ENCODE data around the gene GSTO1.

Gene GSTO1

GRCh38 chr10:104277785-104278184 lies 23.1 kb downstream of the GSTO1 start:
- DNase-seq, result no peak

DNA sequence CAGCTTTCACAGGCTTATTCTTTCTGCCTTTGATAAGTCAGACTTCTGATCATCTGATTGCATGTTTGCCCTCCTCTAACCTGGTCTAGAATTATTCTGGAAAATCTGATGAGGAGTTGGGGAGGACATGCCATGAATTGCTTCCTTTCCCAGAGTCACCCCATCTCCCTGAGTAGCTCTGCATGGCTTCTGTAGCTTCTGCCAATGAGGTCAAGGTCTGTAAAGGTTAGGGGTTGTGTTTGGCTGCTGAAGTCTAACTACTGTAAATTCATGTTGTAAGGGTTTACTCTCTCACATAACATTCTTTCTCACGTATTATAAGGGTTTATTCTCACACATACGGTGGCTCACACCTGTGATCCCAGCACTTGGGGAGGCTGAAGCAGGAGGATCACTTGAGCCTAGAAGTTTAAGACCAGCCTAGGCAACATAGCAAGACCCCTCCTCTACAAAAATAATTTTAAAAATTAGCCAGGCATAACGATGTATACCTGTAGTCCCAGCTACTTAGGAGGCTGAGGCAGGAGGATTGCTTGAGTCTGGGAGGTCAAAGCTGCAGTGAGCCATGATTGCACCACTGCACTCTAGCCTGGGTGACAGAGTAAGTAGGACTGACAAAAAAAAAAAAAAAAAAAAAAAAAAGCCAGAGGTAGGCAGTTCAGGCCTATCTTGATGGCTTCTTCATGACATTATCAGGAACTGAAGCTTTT lies 25.0 kb downstream of the GSTO1 start:
- DNase-seq, result no peak

- no peak for DNase-seq
Measured at GRCh38 chr10:104281694-104282093, 27.0 kb downstream of the GSTO1 start.

DNA sequence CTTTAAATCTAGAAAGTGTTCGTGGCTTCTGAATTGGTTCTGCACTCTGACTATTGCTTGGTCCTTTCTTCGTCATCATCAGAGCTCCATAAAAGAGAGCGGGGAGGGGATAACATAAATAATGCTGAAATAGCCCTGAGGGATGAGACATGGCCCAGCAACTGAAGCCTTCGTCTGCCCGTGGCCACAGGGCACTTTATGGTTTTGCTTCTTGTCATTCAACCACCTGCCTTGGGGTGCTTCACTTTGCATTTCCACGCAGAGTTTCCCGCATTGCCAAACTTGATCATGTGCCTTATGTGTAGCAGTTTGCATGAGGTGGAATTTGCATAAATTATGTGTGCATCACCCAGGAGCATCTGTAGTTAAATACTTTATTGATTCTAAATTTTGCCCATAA lies 30.2 kb downstream of the GSTO1 start:
- DNase-seq, result no peak

- DNase-seq, result no peak
Measured at GRCh38 chr10:104286939-104287338, 32.2 kb downstream of the GSTO1 start.

GRCh38 chr10:104288355-104288754 lies 33.7 kb downstream of the GSTO1 start:
- peak; percentile 47 for DNase-seq

DNA sequence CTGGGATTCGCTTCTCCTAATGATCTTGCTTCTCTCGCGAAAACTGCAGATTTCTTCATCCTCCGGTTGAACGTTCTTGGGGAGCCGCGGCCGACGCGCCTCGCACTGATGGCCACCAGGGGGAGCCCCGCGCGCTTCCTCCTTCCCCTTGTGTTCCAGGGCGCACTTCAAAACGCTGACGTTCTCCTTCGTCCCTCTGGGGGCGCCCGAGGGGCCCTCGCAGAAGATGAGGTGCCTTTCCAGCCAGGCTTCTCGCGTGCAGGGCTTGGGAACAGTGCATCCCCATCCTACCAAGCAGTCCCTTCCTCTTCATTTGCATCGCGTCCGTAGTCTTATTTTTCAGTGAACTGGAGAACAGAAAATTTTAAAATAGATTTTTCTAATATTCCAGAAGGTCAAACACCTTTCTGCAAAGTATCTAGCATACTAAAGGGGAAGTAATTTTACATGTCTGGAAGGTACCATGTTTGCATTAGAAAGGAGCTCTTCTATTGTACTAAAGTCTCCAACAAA lies 36.8 kb downstream of the GSTO1 start:
- DNase-seq, result peak; percentile 86

DNA sequence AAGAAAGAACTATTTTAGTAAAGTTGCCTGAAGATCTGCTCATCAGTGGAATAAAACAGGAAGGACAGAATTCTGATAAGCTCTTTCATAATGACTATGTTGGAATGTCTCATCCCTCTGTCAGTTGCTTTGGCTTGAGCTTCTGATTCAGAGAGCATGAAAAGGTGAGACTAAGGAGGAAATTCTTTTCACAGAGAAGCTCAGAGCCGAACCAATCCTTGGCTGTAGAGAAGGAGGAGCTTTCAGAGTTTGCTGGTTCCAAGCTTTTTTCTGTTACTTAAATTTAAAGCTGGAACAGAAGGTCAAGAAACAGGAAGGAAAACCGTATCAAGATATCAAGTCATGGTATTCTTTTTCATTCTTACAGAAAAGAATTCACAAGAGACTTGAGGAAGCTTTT lies 38.3 kb downstream of the GSTO1 start:
- peak; percentile 66 for DNase-seq

DNA sequence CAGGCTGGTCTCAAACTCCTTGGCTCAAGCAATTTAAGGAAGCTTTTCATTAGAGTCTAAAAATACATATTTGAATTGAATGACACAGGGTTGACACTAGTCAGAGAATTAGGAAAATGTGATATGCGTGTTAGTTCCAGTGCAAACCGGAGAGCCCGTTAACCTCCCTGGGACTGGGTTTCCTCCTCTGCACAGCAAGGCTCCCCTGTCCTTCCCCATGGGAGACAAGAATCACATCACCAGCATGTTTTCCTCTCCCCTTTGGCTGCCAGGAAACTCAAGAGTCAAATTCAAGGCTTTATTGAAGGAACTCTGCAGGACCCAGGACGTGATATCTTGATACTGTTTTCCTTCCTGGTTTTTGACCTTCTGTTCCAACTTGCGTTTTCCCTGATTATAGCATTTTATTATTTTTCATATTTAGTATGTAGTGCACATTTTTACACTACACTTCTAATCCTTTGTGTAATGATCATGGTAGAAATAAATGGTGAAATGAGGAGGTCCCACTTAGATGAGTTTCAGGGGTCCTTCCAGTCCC lies 39.2 kb downstream of the GSTO1 start:
- no peak for DNase-seq

GRCh38 chr10:104296687-104297436 lies 42.2 kb downstream of the GSTO1 start:
- DNase-seq, result no peak

- DNase-seq, result peak; percentile 82
Measured at GRCh38 chr10:104297697-104298660, 43.3 kb downstream of the GSTO1 start.

DNA sequence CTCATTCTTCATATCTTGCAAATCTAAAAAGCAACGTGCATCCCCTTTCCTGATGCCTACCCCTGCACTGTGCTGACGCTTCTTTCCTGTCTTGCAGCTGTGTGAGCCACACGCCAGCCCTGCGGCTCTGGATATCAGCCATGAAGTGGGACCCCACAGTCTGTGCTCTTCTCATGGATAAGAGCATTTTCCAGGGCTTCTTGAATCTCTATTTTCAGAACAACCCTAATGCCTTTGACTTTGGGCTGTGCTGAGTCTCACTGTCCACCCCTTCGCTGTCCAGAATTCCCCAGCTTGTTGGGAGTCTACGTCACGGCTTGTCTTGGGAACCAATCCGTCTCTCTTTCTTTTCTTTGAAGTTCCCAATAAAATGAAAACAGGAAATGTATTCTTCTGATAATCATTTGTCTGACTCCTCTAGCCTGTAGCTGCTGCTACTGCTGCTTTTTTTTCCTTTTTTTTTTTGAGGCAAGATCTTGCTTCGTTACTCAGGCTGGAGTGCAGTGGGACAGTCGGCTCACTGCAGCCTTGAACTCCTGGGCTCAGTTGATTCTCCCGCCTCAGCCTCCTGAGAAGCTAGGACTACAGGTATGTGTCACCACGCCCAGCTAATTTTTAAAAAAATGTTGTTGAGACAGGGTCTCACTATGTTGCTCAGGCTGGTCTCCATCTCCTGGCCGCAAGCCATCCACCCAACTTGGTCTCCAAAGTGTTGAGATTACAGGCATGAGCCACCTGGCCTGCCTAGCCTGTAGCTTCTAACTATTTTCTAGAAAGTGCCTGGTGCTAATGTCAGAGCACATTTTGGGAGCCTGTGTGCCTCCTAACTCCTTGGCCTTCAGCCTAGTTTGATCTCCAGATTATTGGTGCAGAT lies 44.6 kb downstream of the GSTO1 start:
- DNase-seq, result peak; percentile 64

- DNase-seq, result peak; percentile 95
Measured at GRCh38 chr10:104300002-104300735, 45.5 kb downstream of the GSTO1 start.

DNA sequence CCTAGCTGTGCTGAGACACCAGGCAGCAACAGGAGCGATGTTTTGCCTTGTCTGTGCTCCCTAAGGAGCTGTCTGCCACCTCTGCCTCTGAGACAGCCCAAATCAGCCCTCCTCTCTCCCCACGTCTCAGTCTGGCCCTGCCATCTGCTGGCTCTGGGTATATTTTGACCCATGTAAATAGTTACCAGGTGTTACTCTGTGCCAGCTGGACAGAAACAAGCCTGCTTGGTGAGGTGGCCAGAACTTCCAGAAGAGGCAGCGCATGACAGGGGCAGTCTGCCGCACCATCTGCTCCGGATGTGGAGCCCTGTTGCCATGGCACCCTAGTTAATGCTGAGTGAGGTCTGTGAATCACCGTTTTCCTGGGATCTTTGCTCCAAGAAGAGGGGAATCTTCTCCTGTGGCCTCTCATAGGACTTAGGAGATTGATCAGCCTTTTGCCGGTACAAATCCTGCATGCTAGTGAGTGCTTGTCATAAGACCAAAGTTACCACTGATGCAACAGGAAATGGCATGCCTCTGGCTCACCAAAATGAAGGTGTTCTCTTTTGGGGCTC lies 46.1 kb downstream of the GSTO1 start:
- peak; percentile 97 for DNase-seq

- no peak for DNase-seq
Measured at GRCh38 chr10:104301907-104302690, 47.4 kb downstream of the GSTO1 start.

DNA sequence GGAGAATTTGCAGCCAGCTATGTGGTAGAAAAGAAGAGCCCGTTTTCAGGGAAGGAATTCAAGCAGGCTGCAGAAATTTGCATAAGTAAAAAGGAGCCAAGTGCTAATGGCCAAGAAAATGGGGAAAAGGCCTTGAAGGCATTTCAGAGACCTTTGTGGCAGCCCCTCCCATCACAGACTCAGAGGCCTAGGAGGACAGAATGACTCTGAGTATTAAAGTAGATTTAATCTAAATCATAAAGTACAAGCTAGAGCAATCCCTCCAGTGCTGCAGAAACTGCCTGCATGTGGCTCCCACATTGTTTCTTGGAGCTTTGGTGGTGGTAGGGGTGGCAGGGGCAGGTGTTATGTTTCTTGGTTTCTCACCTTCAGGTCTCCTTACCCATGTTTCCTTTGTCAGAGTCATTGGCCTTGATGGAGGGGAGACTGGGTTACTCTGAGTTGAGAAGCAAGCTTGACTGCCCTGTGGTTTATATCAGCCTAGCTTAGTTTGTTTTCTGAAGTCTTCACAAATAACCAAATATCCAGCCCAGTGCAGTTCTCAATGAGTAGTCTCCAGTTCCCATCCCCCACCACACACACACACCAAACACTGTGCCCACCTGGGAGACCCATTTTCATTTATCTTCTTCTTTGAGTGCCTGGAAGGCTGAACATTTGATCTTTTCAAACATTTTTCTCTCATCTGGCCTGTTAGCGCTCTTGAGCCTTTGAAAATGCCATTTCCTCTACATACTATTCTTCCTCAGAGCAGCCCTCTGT lies 49.1 kb downstream of the GSTO1 start:
- no peak for DNase-seq

DNA sequence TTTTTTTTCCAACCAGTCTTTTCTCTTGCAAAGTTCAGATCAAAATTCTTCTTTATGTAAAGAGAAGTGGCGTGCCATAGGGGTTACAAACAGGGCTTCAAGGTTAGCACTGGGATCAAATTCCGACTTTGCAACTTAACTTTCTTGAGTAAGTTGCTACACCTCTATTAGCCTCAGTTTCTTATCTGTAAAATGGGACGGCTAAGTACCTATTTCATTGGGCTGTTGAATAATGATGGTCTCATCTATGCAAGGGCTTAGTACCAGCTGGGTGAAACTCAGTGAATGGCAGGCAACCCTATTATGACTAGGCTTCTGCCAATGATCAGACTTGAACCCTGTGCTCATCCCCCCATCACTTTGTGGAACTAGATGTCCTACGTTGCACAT lies 49.7 kb downstream of the GSTO1 start:
- DNase-seq, result no peak

DNA sequence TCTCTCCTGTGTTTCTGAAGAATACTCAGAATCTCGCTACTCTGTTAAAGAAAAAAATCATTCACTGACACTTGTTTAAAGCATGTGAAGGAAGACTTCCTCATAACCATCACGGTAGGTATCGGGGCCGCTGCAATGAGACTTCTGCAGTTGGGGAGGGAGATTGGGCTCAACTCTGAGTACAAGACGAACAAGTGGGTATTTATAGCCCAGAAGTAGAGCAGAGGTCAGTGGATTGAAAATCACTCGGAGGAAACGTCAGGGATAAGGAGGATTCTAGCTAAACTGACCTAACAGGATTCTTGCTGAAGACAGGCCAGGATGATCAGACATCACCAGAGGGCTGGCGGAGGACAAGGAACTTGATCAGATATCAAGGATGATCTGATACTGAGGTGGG lies 50.2 kb downstream of the GSTO1 start:
- no peak for DNase-seq

GRCh38 chr10:104306897-104307296 lies 52.2 kb downstream of the GSTO1 start:
- no peak for DNase-seq

Data from EL (cell line).